Caco-2 (cell line): ENCODE data around the gene EXOC6B. TPM values are rescaled to one million over a fixed set of nuclear protein-coding genes. Genes with fewer than 3 reads are reported as not detected.
"Not testable (repeated sequence)": the region's sequence is repeated elsewhere in the genome, so short reads cannot be mapped to it uniquely, and the experiment has no call there.

Experiments
- BruUV-seq: library from RNA; stranded (reverse); fragments of 400-500 nt; replicated peaks from 2 replicates; lab custom pipeline; 2021; lab: Mats Ljungman, UMichigan
- CTCF ChIA-PET: fragments of 300-600 bp; sonication (Branson Sonifier 250); formaldehyde crosslinking; loops from one replicate; lab custom pipeline; 2022; ENCODE audit warnings: antibody characterized with exemption; lab: Charles Lee
- POLR2A ChIA-PET: fragments of 300-600 bp; sonication (Branson Sonifier 250); formaldehyde crosslinking; loops from one replicate; lab custom pipeline; 2022; ENCODE audit warnings: antibody characterized with exemption; lab: Charles Lee
- DNase-seq, 2 experiments: peaks; one replicate each; pipeline versions ENCODE4 v3.0.0 to v3.0.0-alpha.2; 2020 to 2022
- H3K27me3 ChIP-seq: replicated peaks from 2 replicates; pipeline ENCODE4 v1.6.0; 2011; ENCODE audit warnings: low read length; ENCODE audit not compliant: control insufficient read depth, insufficient read depth
- H3K36me3 ChIP-seq: 2 replicates; pipeline ENCODE4 v1.5.1; 2011; ENCODE audit warnings: low read length; ENCODE audit not compliant: control insufficient read depth, insufficient read depth
- H3K4me1 ChIP-seq: fragments of 250-450 bp; sonication (Bioruptor Pico); 2 replicates; pipeline ENCODE4 v1.5.1; 2020; ENCODE audit warnings: mild to moderate bottlenecking
- H3K4me3 ChIP-seq: 2 replicates; pipeline ENCODE4 v1.5.1; 2011; ENCODE audit warnings: low read depth, mild to moderate bottlenecking, control low read depth, low read length
- H3K9me3 ChIP-seq: fragments of 250-450 bp; sonication (Bioruptor Pico); 2 replicates; pipeline ENCODE4 v1.5.1; 2020; ENCODE audit warnings: mild to moderate bottlenecking, moderate library complexity
- H3K27ac Mint-ChIP-seq: one replicate; pipeline ENCODE4 v1.8.0; 2022; ENCODE audit warnings: mixed read lengths; ENCODE audit not compliant: unreplicated experiment
- H3K27me3 Mint-ChIP-seq: one replicate; pipeline ENCODE4 v1.8.0; 2022; ENCODE audit warnings: mixed read lengths; ENCODE audit not compliant: insufficient read depth, unreplicated experiment
- H3K36me3 Mint-ChIP-seq: one replicate; pipeline ENCODE4 v1.8.0; 2022; ENCODE audit warnings: mild to moderate bottlenecking, mixed read lengths; ENCODE audit not compliant: insufficient read depth, unreplicated experiment
- H3K4me1 Mint-ChIP-seq: one replicate; pipeline ENCODE4 v1.8.0; 2022; ENCODE audit warnings: low read depth, mixed read lengths; ENCODE audit not compliant: unreplicated experiment
- H3K4me3 Mint-ChIP-seq: one replicate; pipeline ENCODE4 v1.8.0; 2022; ENCODE audit warnings: mild to moderate bottlenecking, moderate library complexity, mixed read lengths; ENCODE audit not compliant: unreplicated experiment
- H3K9me3 Mint-ChIP-seq: one replicate; pipeline ENCODE4 v1.8.0; 2022; ENCODE audit warnings: mixed read lengths; ENCODE audit not compliant: unreplicated experiment
- intact Hi-C: fragments of 100-400 bp; cut with micrococcal nuclease; formaldehyde crosslinking; loops from one replicate; pipeline ENCODE4 v1.10.0; 2022; ENCODE audit not compliant: unreplicated experiment
- total RNA-seq: library from RNA; stranded (reverse); gene quantifications from 2 replicates; pipeline ENCODE4 v1.2.3, GENCODE V29; 2022
- TF ChIP-seq, protein P1 (sequence below), 2 experiments: fragments of 200-600 bp in 1 of 2; IDR thresholded peaks; 1 replicate in 1 of 2; 2 replicates in 1 of 2; pipeline versions ENCODE4 v1.5.1 to v1.8.0; 2011 to 2022; ENCODE audit warnings: antibody characterized with exemption in 1 of 2, control low read depth in 1 of 2, inconsistent platforms in 1 of 2, low read depth in 1 of 2, low read length in 1 of 2, mild to moderate bottlenecking in 1 of 2, moderate library complexity in 1 of 2; ENCODE audit not compliant: insufficient read depth in 1 of 2, severe bottlenecking in 1 of 2, unreplicated experiment in 1 of 2

Gene EXOC6B
- total RNA-seq, 1 experiment from 2014 or later, result 36.1 TPM

DNA sequence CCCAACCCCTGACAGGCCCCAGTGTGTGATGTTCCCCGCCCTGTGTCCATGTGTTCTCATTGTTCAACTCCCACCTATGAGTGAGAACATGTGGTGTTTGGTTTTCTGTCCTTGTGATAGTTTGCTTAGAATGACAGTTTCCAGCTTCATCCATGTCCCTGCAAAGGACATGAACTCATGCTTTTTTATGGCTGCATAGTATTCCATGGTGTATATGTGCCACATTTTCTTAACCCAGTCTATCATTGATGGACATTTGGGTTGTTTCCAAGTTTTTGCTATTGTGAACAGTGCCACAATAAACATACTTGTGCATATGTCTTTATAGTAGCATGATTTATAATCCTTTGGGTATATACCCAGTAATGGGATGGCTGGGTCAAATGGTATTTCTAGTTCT is 270.9 kb downstream of the EXOC6B start:
- H3K4me1 Mint-ChIP-seq, H3K27ac Mint-ChIP-seq, H3K27me3 ChIP-seq, H3K9me3 ChIP-seq, H3K4me3 Mint-ChIP-seq, H3K9me3 Mint-ChIP-seq, intact Hi-C loops, CTCF ChIA-PET, H3K4me1 ChIP-seq, H3K4me3 ChIP-seq, BruUV-seq, H3K27me3 Mint-ChIP-seq, H3K36me3 ChIP-seq, POLR2A ChIA-PET, DNase-seq: not testable (repeated sequence)
- H3K36me3 Mint-ChIP-seq, result peaks cover 17% of the 10 kb centered on the region

DNA sequence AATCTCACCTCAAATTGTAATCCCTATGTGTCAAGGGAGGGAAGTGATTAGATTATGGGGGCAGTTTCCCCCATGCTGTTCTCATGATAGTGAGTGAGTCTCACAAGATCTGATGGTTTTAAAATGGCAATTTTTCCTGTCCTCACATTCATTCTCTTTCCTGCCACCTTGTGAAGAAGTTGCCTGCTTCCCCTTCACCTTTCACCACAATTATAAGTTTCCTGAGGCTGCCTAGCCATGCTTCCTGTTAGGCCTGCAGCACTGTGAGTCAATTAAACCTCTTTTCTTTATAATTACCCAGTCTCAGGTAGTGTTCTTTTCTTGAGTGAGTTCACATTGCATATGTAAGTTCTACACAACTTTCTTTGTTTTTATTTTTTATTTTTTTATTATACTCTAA is 271.5 kb downstream of the EXOC6B start:
- Mint-ChIP-seq H3K4me3 (no peak overlapping the region), H3K27ac (no peak overlapping the region), H3K27me3 (no peaks in the 10 kb centered on the region), H3K36me3 (peaks cover 17% of the 10 kb centered on the region), H3K9me3 (no peaks in the 10 kb centered on the region), H3K4me1 (peaks cover 6% of the 10 kb centered on the region)
- Histone ChIP-seq H3K4me1 (peaks cover 4% of the 10 kb centered on the region; the same call in 1 of the 2 replicates), H3K4me3 (no peak overlapping the region), H3K9me3 (peaks cover 3% of the 10 kb centered on the region), H3K36me3 (no peaks in the 10 kb centered on the region), H3K27me3 (no peaks in the 10 kb centered on the region)
- DNase-seq, result no peak
- BruUV-seq, result no TSS peak
- TF ChIP-seq, protein P1, sequence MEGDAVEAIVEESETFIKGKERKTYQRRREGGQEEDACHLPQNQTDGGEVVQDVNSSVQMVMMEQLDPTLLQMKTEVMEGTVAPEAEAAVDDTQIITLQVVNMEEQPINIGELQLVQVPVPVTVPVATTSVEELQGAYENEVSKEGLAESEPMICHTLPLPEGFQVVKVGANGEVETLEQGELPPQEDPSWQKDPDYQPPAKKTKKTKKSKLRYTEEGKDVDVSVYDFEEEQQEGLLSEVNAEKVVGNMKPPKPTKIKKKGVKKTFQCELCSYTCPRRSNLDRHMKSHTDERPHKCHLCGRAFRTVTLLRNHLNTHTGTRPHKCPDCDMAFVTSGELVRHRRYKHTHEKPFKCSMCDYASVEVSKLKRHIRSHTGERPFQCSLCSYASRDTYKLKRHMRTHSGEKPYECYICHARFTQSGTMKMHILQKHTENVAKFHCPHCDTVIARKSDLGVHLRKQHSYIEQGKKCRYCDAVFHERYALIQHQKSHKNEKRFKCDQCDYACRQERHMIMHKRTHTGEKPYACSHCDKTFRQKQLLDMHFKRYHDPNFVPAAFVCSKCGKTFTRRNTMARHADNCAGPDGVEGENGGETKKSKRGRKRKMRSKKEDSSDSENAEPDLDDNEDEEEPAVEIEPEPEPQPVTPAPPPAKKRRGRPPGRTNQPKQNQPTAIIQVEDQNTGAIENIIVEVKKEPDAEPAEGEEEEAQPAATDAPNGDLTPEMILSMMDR (IDR thresholded peaks at IDR 0.05; ENCODE audit: insufficient read depth in 1 of 2, low read depth in 1 of 2, low read length in 1 of 2, severe bottlenecking in 1 of 2, unreplicated experiment in 1 of 2), result no peak
- POLR2A ChIA-PET, result no interaction called here
- CTCF ChIA-PET, result no interaction called here
- intact Hi-C loops, result no loop called here

DNA sequence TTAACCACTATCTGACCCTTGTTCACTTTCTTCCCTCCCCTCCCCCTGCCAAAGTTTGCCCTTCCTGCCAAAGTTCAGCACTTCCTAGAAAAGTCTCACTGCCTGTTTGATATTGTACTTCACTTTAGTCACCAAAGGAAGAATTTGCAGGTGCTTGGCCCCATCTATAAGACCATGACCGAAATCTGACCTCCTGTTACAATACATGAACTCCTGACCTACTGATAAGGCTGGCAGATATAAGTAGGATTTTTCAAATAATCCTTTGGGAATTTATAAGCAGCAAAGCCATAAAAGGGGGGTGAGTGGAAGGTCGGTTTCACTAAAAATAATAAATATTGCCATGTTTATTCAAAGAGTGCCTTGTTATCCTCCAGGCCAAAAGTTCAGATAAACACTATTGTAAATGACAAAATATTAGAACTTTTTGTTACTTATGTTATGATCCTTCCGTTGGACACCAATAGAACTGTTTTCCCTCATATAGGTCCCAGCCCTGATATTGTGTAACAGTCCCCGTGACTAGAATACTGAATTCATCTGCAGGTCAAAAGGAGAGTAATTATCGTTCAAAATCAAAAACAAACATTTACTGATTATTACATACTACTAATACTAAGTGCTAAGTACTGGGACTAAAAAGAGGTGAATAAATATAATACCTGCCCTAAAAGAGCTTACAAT is 277.6 kb downstream of the EXOC6B start:
- H3K4me3 ChIP-seq, result no peak overlapping the region
- Mint-ChIP-seq H3K4me1 (peaks cover 21% of the 10 kb centered on the region), H3K27me3 (no peaks in the 10 kb centered on the region), H3K27ac (no peak overlapping the region), H3K4me3 (no peak overlapping the region), H3K36me3 (no peaks in the 10 kb centered on the region), H3K9me3 (no peaks in the 10 kb centered on the region)
- peaks cover 34% of the 10 kb centered on the region for H3K4me1 ChIP-seq
- no peaks in the 10 kb centered on the region for H3K36me3 ChIP-seq
- BruUV-seq, result no TSS peak
- ChIA-PET POLR2A (no interaction called here), CTCF (no interaction called here)
- TF ChIP-seq, protein P1 (IDR thresholded peaks at IDR 0.05; ENCODE audit: insufficient read depth in 1 of 2, low read depth in 1 of 2, low read length in 1 of 2, severe bottlenecking in 1 of 2, unreplicated experiment in 1 of 2), result no peak
- no peaks in the 10 kb centered on the region for H3K27me3 ChIP-seq
- DNase-seq, result peak; percentile 61 to 71
- intact Hi-C loops, result loop anchor here (1.0 kb wide), 2 partner anchors 8 to 22 kb away; no protein-coding TSS in a partner anchor
- H3K9me3 ChIP-seq, result peaks cover 8% of the 10 kb centered on the region
